SU-DHL-6 (cell line): ENCODE measurements around the gene CYP2B6.

Experiments used
- H2AFZ ChIP-seq: fragments of 200-600 bp; sonication (generic); 2 replicates; pipeline ENCODE4 v1.6.1; 2014; ENCODE audit warnings: low read depth, mild to moderate bottlenecking, moderate library complexity, mixed read lengths, antibody characterized with exemption, low read length; ENCODE audit not compliant: severe bottlenecking
- H3F3A ChIP-seq: fragments of 200-600 bp; shearing (Covaris generic); 2 replicates; pipeline ENCODE4 v1.6.0; 2016; ENCODE audit warnings: antibody characterized with exemption, mild to moderate bottlenecking; ENCODE audit not compliant: insufficient read depth
- H3K27ac ChIP-seq: fragments of 200-600 bp; sonication (generic); 2 replicates; pipeline ENCODE4 v1.5.1; 2016; ENCODE audit warnings: low read depth, mild to moderate bottlenecking, low read length, moderate library complexity, mixed read lengths
- H3K27me3 ChIP-seq: fragments of 200-600 bp; sonication (generic), shearing (Covaris generic); 2 replicates; pipeline ENCODE4 v1.6.0; 2014; ENCODE audit warnings: mild to moderate bottlenecking, low read length
- H3K36me3 ChIP-seq: fragments of 200-600 bp; sonication (generic); 2 replicates; pipeline ENCODE4 v1.6.1; 2014; ENCODE audit warnings: mild to moderate bottlenecking, low read length, mixed read lengths
- H3K4me2 ChIP-seq: fragments of 300-600, 200-600 bp; shearing (Covaris generic), sonication (generic); 2 replicates; pipeline ENCODE4 v1.6.0; 2014; ENCODE audit warnings: low read length, low read depth, mild to moderate bottlenecking; ENCODE audit not compliant: poor library complexity, severe bottlenecking
- H3K4me3 ChIP-seq: fragments of 200-600 bp; sonication (generic); 2 replicates; pipeline ENCODE4 v1.5.1; 2014; ENCODE audit warnings: antibody characterized with exemption, low read length, mild to moderate bottlenecking, mixed read lengths; ENCODE audit not compliant: insufficient read depth, poor library complexity, severe bottlenecking
- H3K79me2 ChIP-seq: fragments of 200-600 bp; sonication (generic); 2 replicates; pipeline ENCODE4 v1.6.1; 2014; ENCODE audit warnings: mild to moderate bottlenecking, low read length, moderate library complexity; ENCODE audit not compliant: insufficient read depth
- H3K9ac ChIP-seq: fragments of 200-600 bp; sonication (generic); 2 replicates; pipeline ENCODE4 v1.7.0; 2014; ENCODE audit warnings: mild to moderate bottlenecking, low read length
- H3K9me2 ChIP-seq: fragments of 200-600 bp; sonication (generic); replicated peaks from 2 replicates; pipeline ENCODE4 v1.6.1; 2014; ENCODE audit warnings: low read length; ENCODE audit not compliant: insufficient read depth
- H3K9me3 ChIP-seq: fragments of 200-600 bp; sonication (generic); 2 replicates; pipeline ENCODE4 v1.6.1; 2014; ENCODE audit warnings: low read length, mixed read lengths; ENCODE audit not compliant: insufficient read depth
- H4K20me1 ChIP-seq: fragments of 200-600 bp; sonication (generic); 2 replicates; pipeline ENCODE4 v1.6.1; 2014; ENCODE audit warnings: low read depth, mild to moderate bottlenecking, antibody characterized with exemption, low read length, moderate library complexity, mixed read lengths
- CTCF ChIP-seq: fragments of 200-600 bp; sonication (generic); IDR thresholded peaks from one replicate; pipeline ENCODE4 v1.5.1; 2017; ENCODE audit warnings: antibody characterized with exemption, mild to moderate bottlenecking, low read length, moderate library complexity; ENCODE audit not compliant: insufficient read depth, poor library complexity, severe bottlenecking
- EZH2phosphoT487 ChIP-seq: fragments of 200-600 bp; sonication (generic), shearing (Covaris generic); conservative IDR thresholded peaks from 2 replicates; pipeline ENCODE4 v1.6.1; 2018; ENCODE audit warnings: mild to moderate bottlenecking, antibody characterized with exemption, low read length, moderate library complexity, mixed read lengths

CYP2B6 gene

GRCh38 chr19:41009700-41010235 is 18.7 kb downstream of the CYP2B6 start:
- no peak for TF ChIP-seq EZH2phosphoT487
- no peak for TF ChIP-seq CTCF
- H3K79me2 ChIP-seq, result no peaks in the 10 kb centered on the region

GRCh38 chr19:41013359-41013758 is 22.3 kb downstream of the CYP2B6 start:
- Histone ChIP-seq H3K4me3 (no peak overlapping the region), H3K9me2 (no peaks in the 10 kb centered on the region), H3F3A (no peaks in the 10 kb centered on the region), H3K79me2 (no peaks in the 10 kb centered on the region), H3K27ac (no peak overlapping the region), H3K27me3 (no peaks in the 10 kb centered on the region), H3K4me2 (no peak overlapping the region), H3K9ac (no peak overlapping the region), H2AFZ (no peak overlapping the region), H4K20me1 (no peaks in the 10 kb centered on the region), H3K36me3 (no peaks in the 10 kb centered on the region), H3K9me3 (no peaks in the 10 kb centered on the region)
- no peak for TF ChIP-seq CTCF
- TF ChIP-seq EZH2phosphoT487, result no peak

More at GRCh38 chr19:41009700-41010235, 18.7 kb downstream of the CYP2B6 start:
- H3K9me2 ChIP-seq, result no peaks in the 10 kb centered on the region
- no peaks in the 10 kb centered on the region for H3K9me3 ChIP-seq
- no peaks in the 10 kb centered on the region for H3K36me3 ChIP-seq
- no peaks in the 10 kb centered on the region for H3K27me3 ChIP-seq
- H3K9ac ChIP-seq, result no peak overlapping the region
- no peak overlapping the region for H3K4me3 ChIP-seq
- no peak overlapping the region for H3K4me2 ChIP-seq
- H3F3A ChIP-seq, result no peaks in the 10 kb centered on the region
- H4K20me1 ChIP-seq, result no peaks in the 10 kb centered on the region
- no peak overlapping the region for H2AFZ ChIP-seq
- H3K27ac ChIP-seq, result no peak overlapping the region

GRCh38 chr19:41014643-41015042 is 23.6 kb downstream of the CYP2B6 start:
- H4K20me1 ChIP-seq, result no peaks in the 10 kb centered on the region
- H3K9ac ChIP-seq, result no peak overlapping the region
- no peaks in the 10 kb centered on the region for H3K9me3 ChIP-seq
- TF ChIP-seq CTCF (no peak), EZH2phosphoT487 (no peak)
- no peaks in the 10 kb centered on the region for H3K27me3 ChIP-seq
- no peaks in the 10 kb centered on the region for H3F3A ChIP-seq
- H3K27ac ChIP-seq, result no peak overlapping the region
- no peak overlapping the region for H3K4me3 ChIP-seq
- no peaks in the 10 kb centered on the region for H3K79me2 ChIP-seq
- no peaks in the 10 kb centered on the region for H3K36me3 ChIP-seq
- no peak overlapping the region for H2AFZ ChIP-seq
- no peak overlapping the region for H3K4me2 ChIP-seq
- H3K9me2 ChIP-seq, result no peaks in the 10 kb centered on the region
